ENCODE data around the gene OCRL.

- TF ChIP-seq CTCF (IDR thresholded peaks at IDR 0.05) (no peak), POLR2A (IDR thresholded peaks at IDR 0.05) (no peak)
Measured at GRCh38 chrX:129640737-129641136, 100.7 kb downstream of the OCRL start.

Data from uterus (tissue), 2 donors.